HG02981 (cell line): ENCODE data around the gene BIK.
A peak's percentile ranks its signal among the peaks of the same experiment; 100 is the strongest.
"Not testable (repeated sequence)": the region's sequence is repeated elsewhere in the genome, so short reads cannot be mapped to it uniquely, and the experiment has no call there.

ENCODE experiments used
- ATAC-seq: cut with Tn5 transposase; IDR thresholded peaks from one replicate; pipeline ENCODE4 v1.9.1; 2021; ENCODE audit warnings: mild to moderate bottlenecking, moderate library complexity; ENCODE audit not compliant: unreplicated experiment

The BIK gene

DNA sequence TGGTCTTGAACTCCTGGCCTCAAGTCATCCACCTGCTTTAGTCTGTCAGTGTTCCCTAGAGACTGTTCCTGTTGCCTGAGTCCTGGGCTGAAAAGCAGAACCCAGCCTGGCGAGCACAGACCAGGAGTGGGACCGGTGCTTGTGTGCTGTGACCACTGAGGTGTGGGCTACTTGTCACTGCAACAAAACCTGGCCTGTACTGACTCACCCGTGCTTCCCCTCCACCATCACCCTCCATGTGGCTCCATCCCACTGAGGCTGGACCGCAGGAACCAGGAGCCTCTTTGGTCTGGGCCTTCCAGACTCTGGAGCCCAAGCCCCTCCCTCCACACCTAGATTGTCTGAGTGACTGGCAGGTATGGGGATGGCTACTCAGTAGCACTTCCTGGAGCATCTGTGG is 24.0 kb downstream of the BIK start:
- no peak for ATAC-seq

DNA sequence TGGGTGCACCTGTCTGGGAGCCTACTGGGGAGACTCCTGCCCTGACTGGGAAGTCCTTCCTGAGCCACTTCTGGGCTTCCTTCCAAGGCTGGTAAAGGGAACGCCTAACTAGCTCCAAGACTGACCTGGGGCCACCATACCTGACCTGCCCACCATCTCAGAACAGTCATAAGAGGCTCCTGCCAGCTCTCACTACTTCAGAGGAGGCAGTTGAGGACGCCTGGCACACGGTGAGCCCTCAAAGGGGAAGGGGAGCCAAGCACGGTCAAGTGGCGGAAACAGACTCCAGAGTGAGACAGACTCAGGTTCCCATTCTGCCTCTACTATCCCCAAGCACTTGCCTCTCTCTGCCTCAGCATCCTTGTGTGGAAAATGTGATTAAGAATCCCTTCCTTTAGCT is 25.0 kb downstream of the BIK start:
- no peak for ATAC-seq

DNA sequence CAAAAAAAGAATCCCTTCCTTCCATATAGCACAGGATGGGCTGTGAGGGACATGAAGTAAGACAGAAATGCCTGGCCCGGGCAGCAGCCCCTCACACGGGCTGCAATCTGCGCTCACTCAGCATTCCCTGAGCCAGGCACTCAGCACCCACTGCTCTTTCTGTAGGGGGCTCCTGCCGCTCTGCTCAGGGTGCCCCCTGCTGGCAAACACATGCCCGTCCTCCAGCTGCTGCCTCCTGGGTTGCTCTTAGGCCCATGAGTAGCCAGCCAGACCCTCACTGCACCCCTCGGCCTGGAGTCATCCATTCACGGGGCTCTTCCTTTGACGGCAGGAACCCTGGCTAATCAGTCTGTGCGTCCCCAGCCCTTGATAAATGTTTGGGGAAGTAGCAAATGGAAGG is 25.7 kb downstream of the BIK start:
- ATAC-seq: no peak

DNA sequence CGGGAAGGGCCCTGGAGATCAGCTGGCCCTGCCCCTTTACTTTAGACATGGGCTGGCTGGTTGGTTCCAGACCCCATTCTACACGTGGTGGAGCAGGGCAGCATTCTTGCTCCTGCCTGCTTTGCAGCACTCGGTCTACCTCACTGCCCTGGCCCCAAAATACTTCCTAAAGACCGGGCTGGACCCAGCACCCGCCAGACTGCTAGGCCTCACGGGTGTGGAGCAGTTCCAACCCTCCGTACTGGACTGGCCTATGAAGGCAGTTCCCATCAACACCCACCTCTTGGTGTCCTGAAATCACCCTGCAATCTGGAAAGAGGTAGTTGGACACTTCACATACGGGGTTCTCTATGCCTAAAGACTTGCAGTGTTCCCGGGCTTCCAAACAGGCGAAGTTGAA is 26.3 kb downstream of the BIK start:
- no peak for ATAC-seq

DNA sequence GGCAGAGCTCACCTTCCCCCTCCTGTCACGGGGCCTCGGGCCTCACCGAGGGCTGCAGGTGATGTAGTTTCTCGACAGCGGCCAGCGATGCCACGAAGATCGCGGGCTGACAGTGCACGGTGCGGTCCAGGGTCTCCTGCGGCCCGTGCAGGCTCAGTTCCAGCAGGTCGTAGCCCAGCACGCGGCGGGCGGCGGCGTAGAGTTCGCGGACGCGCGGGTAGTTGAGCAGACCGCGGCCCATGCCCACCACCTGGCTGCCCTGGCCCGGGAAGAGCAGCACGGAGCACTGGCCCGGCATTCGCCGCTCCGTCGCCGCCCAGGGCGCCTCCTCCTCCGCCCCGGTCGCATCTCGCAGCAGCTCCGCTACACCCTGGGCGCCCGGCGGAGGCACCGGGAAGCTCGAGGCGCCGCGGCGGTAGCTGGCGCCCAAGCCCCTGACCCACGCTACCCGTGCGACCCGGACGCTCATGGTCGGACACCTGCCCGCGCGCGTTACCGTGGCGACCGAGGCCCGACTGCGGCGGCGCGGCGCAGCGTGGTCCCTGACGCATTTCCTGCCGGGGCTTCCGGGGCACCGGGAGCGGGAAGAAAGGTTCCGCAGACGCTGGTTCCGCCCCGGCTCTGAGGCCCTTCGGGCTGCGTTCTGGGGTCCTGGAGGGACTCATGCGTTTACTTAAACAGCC is 32.5 kb downstream of the BIK start, which contains the start of gene MCAT:
Gene MCAT, minus strand, starts transcription at position 519 of the 683 bp plus-strand sequence. Its CDS starts 50 bp downstream, at position 469.
- ATAC-seq: peak; percentile 84

DNA sequence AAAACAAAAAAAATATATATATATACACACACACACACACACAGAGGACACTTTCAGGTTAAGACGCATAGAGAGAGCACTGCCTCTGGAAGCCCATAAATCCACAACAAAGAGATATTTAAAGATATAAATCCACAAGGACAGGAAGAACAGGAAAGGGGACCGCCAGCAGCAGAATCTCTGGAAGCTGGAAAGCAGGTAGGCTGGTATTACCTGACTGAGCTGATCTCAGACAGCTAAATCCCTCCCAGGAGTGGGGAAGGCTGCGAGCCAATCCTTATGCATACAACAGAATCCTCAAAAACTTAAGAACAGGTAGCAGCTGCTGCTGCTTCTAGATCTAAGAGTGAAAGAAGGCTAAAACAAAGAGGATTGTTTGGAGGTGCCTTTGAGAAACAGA is 34.4 kb downstream of the BIK start:
- no peak for ATAC-seq

DNA sequence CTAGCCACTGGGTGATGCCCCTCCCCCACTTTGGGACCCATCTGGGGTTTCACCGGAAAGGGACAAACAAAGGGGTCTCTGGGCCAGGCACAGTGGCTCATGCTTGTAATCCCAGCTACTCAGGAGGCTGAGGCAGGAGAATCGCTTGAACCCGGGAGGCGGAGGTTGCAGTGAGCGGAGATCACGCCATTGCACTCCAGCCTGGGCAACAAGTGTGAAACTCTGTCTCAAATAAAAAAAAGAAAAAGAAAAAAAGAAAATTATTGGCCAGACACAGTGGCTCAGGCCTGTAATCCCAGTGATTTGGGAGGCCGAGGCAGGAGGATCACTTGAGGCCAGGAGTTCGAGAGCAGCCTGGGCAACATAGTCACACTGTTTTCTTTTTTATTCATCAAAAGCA is 34.8 kb downstream of the BIK start:
- not testable (repeated sequence) for ATAC-seq

DNA sequence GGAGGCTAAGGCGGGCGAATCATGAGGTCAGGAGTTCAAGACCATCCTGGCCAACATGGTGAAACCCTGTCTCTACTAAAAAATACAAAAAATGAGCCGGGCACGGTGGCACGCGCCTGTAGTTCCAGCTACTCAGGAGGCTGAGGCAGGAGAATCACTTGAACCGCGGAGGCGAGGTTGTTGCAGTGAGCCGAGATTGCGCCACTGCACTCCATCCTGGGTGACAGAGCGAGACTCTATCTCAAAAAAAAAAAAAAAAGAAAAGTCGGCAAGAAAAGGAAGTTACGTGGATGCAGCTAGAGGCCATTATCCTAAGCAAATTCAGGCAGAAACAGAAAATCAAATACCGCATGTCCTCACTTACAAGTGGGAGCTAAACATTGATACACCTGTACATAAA is 35.8 kb downstream of the BIK start:
- not testable (repeated sequence) for ATAC-seq

DNA sequence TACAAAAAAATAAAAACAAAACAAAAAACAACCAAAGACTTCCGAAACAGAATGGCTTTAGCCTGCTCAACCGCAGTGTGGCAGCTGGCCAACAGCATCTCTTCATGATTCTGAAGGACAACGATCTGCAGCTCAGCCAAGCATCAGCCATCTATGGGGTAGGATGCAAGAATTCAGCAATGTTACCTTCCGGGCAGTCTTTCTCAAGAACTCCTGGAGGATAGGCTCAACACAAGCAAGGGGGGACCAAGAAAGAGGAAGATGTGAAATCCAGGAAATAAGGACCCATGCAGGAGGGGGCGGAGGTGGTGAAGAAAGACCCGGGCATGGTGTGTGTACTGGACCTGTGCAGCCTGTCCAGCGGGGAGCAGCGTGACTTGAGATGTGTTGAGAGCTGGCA is 37.3 kb downstream of the BIK start:
- no peak for ATAC-seq

DNA sequence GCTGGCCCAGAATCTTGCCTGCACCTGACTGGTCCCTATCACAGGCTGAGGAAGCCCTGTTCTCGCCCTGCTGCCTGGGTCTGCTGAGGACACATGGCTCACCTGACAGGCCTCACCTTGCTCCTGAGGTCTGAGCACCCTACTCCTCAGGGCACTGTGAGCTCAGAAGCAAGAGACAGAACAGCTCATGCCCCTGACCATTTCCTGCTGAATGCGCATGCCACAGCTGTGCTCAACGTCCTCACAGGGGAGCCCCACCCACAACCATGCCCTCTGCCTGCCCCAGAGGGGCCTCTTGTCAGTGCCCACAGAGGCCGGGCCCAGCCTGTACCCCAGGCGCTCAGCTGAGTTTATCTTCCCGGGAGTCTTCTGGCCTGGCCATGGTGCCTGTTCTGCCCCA is 38.0 kb downstream of the BIK start:
- ATAC-seq: no peak

DNA sequence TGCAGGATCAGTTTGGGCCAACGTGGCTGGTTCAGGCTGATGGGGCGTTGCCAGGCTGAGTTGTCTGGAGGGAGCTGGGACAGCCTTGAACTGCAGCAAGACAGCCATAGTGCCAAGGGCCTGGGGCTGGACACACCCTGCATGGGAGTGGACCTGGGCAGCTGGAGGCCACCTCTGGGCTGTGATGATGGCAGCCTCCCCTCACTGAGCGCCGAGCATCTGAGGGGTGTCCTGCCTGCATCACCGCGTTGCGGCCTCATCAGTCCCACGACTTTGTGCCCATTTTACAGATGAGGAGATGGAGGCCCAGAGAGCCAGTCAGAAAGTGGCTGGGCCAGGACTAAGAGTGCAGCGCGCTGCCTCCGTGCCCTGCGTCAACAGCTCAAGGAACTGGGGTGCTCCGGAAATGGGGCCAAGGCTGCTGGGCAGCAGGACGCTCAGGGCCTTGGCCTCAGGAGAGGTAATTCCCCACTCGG is 40.2 kb downstream of the BIK start:
- ATAC-seq: no peak

DNA sequence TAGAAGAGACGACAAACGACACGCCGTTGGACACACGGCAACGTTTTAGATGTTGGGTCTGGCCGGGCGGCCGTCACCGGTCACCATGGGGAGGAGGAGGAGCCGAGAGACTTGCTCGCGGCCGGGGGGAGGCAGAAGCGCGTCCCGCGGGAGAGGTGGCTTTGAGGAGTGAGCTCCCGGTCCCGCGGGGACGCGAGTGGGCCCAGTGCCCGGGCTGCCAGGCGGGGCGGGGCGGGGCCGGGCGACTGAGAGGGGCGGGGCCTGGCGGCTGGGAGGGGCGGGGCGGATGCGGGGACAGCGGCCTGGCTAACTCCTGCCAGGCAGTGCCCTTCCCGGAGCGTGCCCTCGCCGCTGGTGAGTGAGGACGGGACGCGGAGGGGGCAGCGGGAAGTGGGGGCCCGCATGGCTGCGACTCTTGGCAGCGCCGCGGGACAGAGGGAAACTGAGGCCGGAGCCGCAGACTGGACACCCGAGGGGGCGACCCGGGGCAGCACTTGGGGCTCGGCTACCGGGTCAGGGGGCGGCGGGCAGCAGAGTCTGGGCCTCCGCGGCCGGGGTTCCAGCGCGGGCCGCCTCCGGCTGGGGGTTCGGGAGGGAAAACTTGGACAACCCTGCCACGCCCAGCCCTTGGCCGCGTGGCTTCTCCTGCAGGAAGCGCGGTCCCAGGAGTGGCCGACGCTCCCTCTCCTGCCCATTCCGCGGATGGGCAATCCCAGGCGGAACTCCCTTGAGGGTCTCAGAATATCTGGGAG is 40.9 kb downstream of the BIK start, which contains the start of gene TSPO:
Gene TSPO, plus strand, starts transcription at position 309 of the 752 bp plus-strand sequence. CDS start 7,680 bp downstream, outside the sequence.
- no peak for ATAC-seq

DNA sequence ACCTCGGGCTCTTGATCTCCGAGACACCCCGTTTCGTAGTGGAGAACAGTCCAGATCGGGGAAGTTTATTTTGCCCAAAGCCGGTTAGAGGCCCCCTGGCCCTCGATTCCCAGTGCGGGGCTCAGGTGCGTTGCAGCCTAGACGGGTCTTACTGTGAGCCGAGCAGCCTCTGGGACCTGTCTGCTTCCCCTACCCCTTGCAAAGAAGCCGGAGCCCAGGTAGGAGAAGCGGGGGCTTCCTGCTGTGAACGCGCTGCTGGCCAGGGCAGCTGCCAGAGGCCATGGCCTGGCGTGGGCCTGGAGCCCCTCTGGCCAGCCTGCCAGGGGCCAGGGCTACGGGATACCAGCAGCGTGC is 41.4 kb downstream of the BIK start:
- ATAC-seq: no peak

DNA sequence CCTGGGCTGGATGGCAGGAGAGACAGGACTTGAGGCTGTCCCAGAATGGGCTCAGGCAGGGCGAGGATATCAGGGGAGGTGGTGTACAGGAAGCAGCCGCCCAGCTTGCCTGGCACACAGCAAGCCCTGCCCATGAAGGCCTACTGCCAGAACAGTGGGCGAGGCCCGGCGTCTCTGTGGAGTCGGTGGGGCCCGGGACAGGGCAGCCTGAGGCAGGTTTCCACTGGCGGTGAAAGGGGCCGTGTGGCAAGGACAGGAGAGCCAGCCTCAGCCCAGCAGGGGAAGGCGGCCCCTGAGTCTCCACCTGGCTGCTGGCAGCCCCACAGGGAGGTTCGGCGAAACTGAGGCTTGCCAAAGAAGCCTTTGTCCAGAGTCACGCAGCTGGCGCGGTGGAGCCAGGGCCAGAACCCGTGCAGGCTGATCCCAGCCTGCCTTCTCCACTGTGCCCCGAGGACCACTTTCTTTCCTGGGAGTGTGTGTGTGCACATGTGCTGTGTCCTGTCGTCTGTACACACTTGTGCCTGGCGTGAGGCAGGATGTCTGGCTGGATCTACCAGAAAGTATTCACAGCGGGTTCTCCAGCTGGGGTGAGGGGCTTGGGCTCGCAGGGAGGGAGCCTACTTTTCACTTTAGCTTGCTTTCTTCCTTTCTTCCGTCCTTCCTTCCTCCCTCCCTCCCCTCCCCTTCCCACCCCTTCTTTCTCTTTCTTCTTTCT is 42.0 kb downstream of the BIK start:
- no peak for ATAC-seq

DNA sequence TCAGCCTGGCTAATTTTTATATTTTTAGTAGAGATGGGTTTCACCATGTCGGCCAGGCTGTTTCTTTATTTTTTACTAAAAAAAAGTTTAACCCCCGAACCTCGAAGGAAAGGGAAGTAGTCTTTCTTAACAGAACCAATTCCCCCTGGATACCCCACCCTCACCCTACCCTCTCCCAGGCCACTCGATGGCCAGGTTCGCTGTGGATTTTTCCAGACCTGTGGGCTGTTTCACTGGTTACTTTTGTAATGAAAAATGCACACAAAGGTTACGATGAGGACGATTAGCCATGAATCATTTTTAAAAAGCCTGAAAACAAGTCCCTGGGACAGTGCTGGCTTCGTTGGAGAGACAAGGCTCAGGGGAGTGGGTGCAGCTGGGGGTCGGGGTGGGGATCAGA is 43.3 kb downstream of the BIK start:
- ATAC-seq: no peak

DNA sequence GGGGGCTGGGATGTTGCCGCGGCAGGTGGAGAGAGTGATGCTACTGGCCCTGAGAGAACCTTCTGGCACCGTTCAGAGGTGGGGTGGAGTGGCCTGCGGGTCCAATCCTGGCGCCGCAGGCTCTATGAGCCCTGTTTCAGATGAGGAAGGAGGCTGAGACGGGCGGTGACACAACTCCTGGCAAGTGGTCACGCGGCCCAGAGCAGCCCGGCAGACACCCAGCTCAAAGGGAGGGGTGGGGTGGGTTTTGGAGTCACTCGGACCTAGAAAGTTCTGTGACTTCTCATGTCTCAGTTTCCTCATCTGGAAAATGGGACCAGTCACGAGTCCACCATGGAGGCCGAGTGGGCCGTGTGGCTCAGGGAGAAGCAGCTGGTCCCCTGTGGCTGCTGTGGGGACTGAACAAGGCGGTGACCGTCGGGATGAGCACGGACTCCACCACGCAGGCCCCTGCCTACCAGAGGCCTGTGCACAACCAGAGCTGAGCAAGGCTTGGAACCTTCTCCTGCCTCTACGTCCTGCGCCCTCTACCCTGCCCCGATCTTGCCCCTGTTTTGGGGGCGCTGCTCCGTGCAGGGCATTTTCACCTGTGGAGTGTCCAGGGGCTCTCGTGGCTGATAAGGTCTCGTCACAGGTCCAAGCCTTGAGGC is 44.5 kb downstream of the BIK start:
- ATAC-seq: no peak

DNA sequence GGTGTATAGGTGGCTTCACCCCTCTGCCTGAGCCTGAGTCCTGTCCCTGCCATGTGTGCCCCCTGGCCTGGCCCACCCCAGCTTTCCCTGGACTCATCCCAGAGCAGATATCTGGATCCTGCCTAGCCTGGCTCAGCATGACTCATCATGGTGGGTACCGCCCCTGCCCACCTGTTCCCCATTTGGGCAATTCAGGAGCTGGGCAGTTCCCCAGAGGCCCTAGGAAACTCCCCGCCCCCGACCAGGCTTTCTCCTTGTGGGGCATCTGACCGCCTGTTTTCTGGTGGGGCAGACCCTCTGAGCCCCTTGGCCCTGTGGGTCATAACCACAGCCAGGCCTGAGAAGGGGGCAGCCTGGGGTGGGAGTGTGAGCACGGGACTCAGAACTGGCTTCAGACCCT is 45.2 kb downstream of the BIK start:
- ATAC-seq: no peak

DNA sequence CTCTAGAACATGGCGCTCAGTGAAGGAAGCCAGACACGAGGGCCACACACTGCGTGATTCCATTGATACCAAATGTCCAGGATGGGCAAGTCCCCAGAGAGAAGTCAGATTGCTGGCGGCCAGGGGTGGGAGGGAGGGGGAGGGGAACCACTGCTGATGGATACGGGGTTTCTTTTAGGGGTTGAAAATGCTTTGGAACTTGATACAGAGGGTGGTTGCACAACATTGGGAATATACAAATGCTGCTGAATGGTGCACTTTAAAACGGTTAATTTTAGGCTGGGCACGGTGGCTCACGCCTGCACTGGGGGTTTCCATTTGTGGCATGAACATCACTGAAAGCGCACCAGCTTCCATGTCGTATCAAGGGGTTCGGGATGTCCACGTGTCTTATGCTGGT is 45.9 kb downstream of the BIK start:
- no peak for ATAC-seq

DNA sequence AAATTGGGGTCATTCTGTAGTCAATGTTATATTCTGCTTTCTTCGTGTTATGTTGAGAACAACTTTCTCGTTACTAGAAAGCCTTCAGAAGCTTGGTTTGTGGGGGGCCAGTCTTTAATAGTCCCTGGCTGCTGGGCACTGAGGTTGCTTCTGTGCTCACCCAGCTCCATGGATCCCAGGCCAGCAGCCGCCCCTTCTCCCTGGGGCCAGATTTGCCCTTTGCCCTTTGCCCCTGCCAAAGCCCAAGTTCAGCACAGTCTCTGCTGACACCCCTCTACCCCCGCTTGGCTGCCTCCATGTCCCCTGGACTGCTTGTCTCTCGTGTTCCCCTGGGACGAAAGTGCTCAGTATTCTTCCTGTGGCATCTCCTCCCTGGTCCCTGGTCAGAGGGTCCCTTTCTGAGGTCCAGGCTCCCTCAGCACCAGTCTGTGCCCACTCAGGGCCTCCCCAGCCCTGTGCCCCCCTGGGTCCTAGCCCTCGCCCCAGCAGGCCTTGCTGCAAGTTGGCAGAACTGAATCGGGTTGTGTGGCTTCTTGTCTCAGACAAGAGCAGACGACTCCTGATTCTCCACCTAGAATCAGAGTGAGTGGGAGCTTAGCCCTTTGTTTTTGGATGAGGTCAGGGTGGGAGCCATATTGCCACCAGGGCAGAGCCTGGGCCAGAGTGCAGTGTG is 47.5 kb downstream of the BIK start:
- no peak for ATAC-seq

DNA sequence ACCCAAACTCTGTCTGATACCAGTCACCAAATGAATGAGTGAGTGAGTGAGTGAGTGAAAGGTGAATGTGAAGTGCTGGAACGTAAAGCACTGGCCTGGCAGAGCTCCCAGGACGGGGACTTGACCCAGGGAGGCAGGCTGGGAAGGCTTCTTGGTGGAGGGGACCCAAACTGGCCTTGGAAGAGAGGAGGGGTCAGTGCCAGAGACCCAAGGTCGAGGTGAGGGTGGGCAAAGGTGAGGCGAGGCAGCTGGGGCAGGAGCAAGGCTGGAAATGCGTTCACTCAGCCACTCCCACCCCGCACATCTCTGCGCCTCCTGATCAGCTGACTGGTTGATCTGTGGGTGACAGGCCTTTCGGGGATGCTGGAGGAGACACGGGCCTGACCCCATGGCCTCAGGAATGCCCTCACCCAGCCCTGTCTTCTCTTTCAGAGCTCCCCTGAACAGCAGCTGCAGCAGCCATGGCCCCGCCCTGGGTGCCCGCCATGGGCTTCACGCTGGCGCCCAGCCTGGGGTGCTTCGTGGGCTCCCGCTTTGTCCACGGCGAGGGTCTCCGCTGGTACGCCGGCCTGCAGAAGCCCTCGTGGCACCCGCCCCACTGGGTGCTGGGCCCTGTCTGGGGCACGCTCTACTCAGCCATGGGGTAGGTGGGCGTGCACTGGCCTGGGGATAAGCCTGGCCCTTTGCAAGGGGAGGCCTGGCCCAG is 48.4 kb downstream of the BIK start:
- no peak for ATAC-seq
